Activated CD4-positive, alpha-beta T cell treated with anti-CD3 and anti-CD28 coated beads for 24 hours (primary cell): ENCODE results near the gene FTO.

ENCODE experiments used
- DNase-seq, 2 donors: peaks; one replicate each; pipeline ENCODE4 v3.0.0-alpha.2; 2020; ENCODE audit warnings: low read depth in 2 of 2

Gene FTO

GRCh38 chr16:53964145-53964790 is 260.3 kb downstream of the FTO start:
- DNase-seq: no peak

GRCh38 chr16:53966821-53967571 is 263.0 kb downstream of the FTO start:
- no peak for DNase-seq

DNA sequence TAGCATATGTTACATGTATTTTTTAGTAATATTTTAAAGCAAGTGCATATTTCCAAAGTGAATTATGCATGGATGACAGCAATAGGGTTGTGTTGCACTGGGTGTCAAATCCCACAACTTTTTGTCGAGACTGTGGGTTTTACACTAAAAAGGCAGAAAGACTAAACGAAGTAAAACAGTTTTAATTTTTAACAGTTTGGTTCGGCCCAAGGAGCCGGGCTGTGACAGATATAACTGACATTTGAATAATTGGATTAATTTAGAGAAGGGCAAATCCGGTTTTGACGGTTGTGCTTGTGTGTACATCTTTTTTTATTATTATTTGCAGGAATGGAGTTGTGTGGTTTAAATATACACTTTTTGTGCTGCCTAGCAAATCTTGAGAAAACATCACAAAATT is 263.6 kb downstream of the FTO start:
- no peak for DNase-seq

GRCh38 chr16:53968454-53968853 is 264.5 kb downstream of the FTO start:
- no peak for DNase-seq

DNA sequence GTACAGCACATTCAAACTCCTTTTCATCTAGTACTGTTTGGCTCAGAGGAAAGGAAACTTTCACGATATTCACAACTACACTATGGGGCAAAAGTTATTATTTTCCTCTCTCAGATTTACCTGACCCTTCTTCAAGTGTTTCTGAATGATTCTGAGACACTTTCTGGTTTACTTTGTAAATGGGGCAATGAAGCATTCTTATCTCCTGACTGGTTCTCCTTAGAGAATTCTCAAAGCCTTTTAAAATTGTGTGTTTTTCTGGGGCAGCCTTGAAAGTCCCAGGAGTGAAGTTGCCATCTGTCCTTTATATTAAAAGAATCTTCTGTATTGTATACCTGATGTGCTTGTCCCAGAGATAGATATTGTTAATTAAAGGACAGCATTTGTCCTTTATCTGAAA is 264.9 kb downstream of the FTO start:
- DNase-seq: no peak

GRCh38 chr16:53971616-53972015 is 267.7 kb downstream of the FTO start:
- DNase-seq: no peak

- DNase-seq: no peak
These were observed 269.1 kb downstream of the FTO start for GRCh38 chr16:53973021-53973420.

- DNase-seq: no peak
These were observed 270.6 kb downstream of the FTO start for GRCh38 chr16:53974484-53975080.

- DNase-seq: no peak
These were observed 276.7 kb downstream of the FTO start for GRCh38 chr16:53980675-53981074.

- no peak for DNase-seq
These were observed 278.7 kb downstream of the FTO start for GRCh38 chr16:53982631-53983042.

- no peak for DNase-seq
These were observed 281.0 kb downstream of the FTO start for GRCh38 chr16:53984936-53985335.

GRCh38 chr16:53985861-53986260 is 281.9 kb downstream of the FTO start:
- DNase-seq: no peak

DNA sequence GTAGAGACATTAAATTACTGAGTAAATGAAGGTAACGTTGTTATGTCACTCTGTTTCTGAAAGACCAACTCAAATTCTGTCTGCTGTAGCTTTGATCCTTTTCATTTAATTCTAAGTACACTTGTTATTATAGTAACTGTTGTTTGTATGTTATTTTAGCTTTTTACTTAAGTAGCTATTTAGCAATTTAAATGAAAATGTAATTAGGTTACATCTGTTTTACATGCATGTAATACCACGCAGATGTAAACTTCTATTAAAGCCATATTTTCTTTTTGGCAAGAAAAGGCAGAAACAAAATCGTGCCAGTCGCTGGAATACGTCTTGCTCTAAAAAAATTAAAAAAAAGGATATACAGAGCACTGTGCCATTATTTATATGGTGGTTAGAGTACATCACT is 282.8 kb downstream of the FTO start:
- DNase-seq: no peak

DNA sequence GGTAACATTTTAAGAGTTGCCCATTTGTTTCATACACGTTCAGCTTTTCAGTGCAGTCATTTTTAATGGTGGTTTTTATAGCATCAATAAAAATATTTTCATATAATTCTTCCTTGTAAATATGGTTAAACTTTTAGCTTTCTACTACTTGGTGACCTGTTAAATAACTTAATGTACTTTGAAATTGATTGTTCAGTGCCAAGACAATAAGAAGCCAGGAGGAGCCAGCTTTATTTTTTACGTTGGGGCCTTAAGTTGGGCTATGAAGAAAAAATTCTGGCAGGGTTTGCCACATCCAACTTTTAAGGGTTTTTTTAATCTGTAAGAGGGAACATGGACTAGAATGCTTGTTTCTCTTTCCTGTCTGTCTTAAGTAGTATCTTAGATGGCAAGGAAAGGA is 284.2 kb downstream of the FTO start:
- no peak for DNase-seq

- DNase-seq: no peak
These were observed 285.6 kb downstream of the FTO start for GRCh38 chr16:53989597-53989996.

- DNase-seq: no peak
These were observed 287.9 kb downstream of the FTO start for GRCh38 chr16:53991754-53992378.

DNA sequence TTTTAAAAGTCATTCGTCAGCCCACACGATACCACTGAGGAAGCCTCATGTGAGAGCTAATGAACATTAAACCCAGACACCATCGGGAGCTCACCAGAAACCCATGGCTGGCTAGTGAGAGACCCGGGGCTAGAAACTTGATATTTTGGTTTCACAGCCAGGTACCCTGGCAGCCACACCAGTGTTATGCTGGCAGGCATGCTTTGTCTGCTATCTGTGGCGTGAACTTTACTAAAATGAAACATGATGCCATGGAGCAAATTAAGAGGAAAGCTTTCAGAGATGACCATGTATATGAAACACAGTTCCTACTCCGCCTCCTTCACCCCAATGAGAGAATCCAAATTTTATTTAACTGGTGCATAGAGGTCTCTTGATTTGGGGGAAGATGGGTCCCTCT is 291.4 kb downstream of the FTO start:
- no peak for DNase-seq

DNA sequence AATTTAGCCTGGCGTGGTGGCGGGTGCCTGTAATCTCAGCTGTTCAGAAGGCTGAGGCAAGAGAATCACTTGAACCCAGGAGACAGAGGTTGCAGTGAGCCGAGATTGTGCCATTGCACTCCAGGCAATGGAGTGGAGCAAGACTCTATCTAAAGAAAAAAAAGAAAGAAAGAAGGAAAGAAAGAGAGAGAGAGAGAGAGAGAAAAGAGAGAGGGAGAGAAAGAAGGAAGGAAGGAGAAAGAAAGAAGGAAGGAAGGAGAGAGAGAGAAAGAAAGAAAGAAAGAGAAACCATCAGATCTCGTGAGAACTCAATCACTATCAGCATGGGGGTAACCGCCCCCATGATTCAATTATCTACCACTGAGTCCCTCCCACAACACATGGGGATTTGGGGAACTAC is 293.0 kb downstream of the FTO start:
- DNase-seq: no peak

GRCh38 chr16:53998024-53998810 is 294.3 kb downstream of the FTO start:
- no peak for DNase-seq

- DNase-seq: no peak
These were observed 295.1 kb downstream of the FTO start for GRCh38 chr16:53998966-53999522.

GRCh38 chr16:53999841-54000240 is 295.9 kb downstream of the FTO start:
- DNase-seq: no peak

DNA sequence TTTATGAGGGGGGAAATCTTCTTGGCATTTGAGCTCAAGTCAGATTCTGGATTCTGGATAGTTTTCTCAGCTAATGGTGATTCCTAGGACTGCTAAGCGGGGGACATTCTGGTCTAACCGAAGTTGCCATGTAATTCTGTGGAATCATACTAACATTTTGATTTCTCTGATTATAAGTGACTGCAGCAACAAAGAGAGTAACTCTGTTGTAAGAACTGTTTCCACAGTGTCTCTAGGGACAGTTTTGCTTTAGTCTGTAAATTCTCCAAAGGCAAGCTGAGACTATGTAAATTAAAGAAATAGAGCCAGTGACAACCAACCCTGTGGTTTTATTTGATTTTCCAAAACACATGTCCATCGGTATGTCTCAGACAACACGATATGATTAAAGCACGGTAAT is 296.4 kb downstream of the FTO start:
- DNase-seq: no peak
